Ectodermal cell (in vitro differentiated cells): Measurements from ENCODE around the gene MED12.
A peak's percentile ranks its signal among the peaks of the same experiment; 100 is the strongest.

Experiments used
- H3K27ac ChIP-seq: 2 replicates; pipeline ENCODE4 v1.7.0; 2013; ENCODE audit warnings: mild to moderate bottlenecking, low read depth, low read length; ENCODE audit not compliant: insufficient read depth, poor library complexity, severe bottlenecking
- H3K27me3 ChIP-seq: 2 replicates; pipeline ENCODE4 v1.7.0; 2013; ENCODE audit warnings: mild to moderate bottlenecking, low read length; ENCODE audit not compliant: insufficient read depth, control insufficient read depth, poor library complexity, severe bottlenecking
- H3K36me3 ChIP-seq: one replicate; pipeline ENCODE4 v1.7.0; 2013; ENCODE audit warnings: low read length; ENCODE audit not compliant: control insufficient read depth, insufficient read depth
- H3K4me1 ChIP-seq: one replicate; pipeline ENCODE4 v1.7.0; 2013; ENCODE audit warnings: low read length; ENCODE audit not compliant: control insufficient read depth, insufficient read depth
- H3K4me3 ChIP-seq: 2 replicates; pipeline ENCODE4 v1.7.0; 2013; ENCODE audit warnings: low read depth, low read length, control low read depth; ENCODE audit not compliant: insufficient read depth
- H3K9me3 ChIP-seq: 2 replicates; pipeline ENCODE4 v1.7.0; 2013; ENCODE audit warnings: mild to moderate bottlenecking, low read length, moderate library complexity; ENCODE audit not compliant: control insufficient read depth
- WGBS, 2 experiments: methylation state at CpG; one replicate each; pipeline ENCODE4 v1.1.7; 2013; ENCODE audit warnings: missing lambda C conversion rate in 2 of 2; 5-methylcytosine and 5-hydroxymethylcytosine counted together

Gene MED12

DNA sequence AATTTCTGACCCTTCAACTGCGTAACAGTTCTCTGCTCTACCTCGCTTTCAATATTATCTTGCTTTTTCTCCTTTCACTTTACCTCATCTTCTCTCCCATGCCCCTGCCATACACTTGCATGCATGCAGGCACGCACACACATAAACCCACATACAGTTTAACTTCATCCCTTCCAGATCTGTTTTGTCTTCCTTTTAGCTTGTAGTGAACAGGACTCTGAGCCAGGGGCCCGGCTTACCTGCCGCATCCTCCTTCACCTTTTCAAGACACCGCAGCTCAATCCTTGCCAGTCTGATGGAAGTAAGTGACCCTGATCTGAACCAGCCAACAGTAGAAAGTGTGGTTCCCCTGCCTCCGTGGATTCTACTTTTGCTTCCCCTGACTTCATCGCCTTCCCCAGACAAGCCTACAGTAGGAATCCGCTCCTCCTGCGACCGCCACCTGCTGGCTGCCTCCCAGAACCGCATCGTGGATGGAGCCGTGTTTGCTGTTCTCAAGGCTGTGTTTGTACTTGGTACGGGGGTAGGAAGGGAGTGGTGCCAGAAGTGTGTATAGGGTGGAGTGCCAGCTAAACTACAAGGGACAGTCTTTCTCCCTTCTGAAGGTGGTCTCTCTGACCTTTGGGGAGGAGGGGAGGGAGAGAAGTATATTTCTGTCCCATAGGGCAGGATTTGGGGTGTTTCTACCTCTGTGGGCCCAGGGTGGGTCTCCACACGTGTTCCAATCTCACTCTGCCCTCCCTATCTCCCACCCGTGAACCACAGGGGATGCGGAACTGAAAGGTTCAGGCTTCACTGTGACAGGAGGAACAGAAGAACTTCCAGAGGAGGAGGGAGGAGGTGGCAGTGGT is 10.7 kb downstream of the MED12 start:
- H3K36me3 ChIP-seq = peaks cover 19% of the 10 kb centered on the region
- H3K4me1 ChIP-seq = no peaks in the 10 kb centered on the region
- no peak overlapping the region for H3K4me3 ChIP-seq
- no peak overlapping the region for H3K27ac ChIP-seq
- H3K9me3 ChIP-seq = no peaks in the 10 kb centered on the region
- H3K27me3 ChIP-seq = no peaks in the 10 kb centered on the region
- WGBS, 2 experiments = 50 to 52% methylated on average over 18 of the region's 18 CpGs

DNA sequence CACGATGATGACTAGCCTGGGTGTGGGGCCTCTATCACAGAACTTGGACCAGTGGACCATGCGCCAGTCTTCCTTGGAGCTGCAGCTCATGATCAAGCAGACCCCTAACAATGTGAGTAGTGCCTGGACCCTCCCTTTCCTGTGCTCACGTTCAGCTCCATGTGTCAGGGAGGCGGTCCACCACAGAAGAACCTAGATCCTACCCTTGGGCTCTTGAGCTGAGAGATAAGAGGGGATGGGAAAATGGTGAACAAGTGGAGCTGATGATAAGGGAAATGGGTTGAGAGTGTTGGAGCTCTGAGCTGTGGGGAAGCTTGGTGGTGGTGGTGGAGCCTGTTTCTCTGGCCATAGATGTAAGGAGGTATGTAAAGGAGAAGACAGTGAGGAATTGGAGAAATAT is 13.1 kb downstream of the MED12 start:
- no peaks in the 10 kb centered on the region for H3K4me1 ChIP-seq
- WGBS, 2 experiments = 95 to 96% methylated on average over 4 of the region's 4 CpGs
- H3K27me3 ChIP-seq = no peaks in the 10 kb centered on the region
- H3K9me3 ChIP-seq = no peaks in the 10 kb centered on the region
- no peak overlapping the region for H3K27ac ChIP-seq
- peaks cover 8% of the 10 kb centered on the region for H3K36me3 ChIP-seq
- H3K4me3 ChIP-seq = no peak overlapping the region

DNA sequence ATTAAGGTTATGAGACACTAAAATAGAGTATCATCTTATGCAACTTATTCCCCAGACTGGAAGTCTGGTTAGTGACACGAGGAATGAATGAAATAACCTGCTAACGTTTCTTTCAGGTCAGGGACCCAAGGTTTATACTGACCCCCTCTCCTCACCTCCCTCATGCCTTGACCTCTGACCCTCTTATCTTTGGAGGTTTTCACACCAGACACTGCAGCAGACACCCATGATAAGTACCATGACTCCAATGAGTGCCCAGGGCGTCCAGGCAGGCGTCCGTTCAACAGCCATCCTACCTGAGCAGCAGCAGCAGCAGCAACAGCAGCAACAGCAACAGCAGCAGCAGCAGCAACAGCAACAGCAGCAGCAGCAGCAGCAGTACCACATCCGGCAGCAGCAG is 22.0 kb downstream of the MED12 start:
- Histone ChIP-seq H3K27me3 (no peaks in the 10 kb centered on the region), H3K4me3 (no peak overlapping the region), H3K4me1 (no peaks in the 10 kb centered on the region), H3K36me3 (peaks cover 9% of the 10 kb centered on the region), H3K27ac (no peak overlapping the region), H3K9me3 (no peaks in the 10 kb centered on the region)
- WGBS, 2 experiments = 89 to 95% methylated on average over 6 of the region's 6 CpGs

DNA sequence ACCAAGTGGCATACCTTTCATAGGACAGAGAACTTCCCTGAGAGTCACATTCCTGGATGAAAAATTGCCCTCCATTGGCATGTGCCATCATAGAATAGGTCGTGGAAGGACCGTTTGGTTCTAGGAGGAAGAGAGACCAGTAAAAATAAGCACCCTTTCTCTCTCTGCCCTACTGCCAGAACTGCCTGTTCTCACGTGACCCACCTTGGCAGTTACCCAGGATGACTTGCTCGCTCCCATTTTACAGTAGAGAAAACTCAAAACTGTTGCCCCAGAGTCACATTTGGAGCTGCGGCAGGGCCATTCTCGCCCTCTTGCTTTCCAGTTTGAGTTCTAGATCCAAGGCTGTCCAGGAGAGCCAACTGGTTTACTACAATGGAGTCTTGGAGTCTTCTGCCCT is 25.1 kb downstream of the MED12 start:
- Histone ChIP-seq H3K4me1 (peaks cover 5% of the 10 kb centered on the region), H3K4me3 (no peak overlapping the region), H3K36me3 (no peaks in the 10 kb centered on the region), H3K27ac (no peak overlapping the region), H3K27me3 (no peaks in the 10 kb centered on the region), H3K9me3 (no peaks in the 10 kb centered on the region)
- WGBS, 2 experiments = 93 to 98% methylated on average over 6 of the region's 6 CpGs

DNA sequence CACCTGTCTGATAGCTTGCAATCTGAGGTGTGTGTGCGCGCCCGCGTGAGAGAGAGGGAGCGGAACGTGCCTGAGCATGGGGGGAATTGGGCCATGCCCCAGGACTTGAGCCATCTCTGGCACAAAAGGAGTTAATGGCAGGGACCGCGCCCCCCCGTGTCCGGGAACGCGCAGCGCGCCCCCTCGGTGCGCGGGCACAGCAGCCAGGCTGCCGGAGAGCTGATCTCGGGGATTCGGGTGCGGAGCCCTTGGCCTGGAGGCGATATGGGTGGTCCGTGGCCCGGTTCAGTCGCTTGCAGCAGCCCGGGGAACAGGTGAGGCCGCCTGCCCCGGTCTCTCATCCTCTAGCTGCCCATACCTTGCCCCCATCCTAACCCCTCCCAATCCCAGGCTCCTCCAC is 26.3 kb downstream of the MED12 start, which contains the start of gene NLGN3:
Gene NLGN3, plus strand, starts transcription at position 191 of the 400 bp plus-strand sequence. CDS start 2,909 bp downstream, outside the sequence.
- no peak within 1 kb of the TSS for H3K27ac ChIP-seq

DNA sequence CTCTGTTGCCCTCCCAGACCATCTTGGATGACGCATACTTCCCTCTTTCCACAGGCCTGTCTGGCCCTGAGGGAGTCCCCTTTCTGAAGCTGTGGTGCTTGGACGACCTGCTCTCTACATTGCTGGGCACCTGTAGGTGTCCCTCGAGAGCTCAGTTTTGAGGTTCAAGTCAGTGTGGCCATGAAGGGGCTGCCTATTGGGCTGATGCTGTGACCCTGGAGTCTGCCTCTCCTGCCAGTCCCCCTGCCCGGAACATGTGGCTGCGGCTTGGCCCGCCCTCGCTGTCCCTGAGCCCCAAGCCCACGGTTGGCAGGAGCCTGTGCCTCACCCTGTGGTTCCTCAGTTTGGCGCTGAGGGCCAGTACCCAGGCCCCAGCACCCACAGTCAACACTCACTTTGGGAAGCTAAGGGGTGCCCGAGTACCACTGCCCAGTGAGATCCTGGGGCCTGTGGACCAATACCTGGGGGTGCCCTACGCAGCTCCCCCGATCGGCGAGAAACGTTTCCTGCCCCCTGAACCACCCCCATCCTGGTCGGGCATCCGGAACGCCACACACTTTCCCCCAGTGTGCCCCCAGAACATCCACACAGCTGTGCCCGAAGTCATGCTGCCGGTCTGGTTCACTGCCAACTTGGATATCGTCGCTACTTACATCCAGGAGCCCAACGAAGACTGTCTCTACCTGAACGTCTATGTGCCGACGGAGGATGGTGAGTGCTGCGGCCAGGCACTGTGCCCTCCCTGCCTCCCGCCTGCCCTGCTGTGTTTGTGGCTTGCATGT is 29.3 kb downstream of the MED12 start:
- Histone ChIP-seq H3K4me3 (no peak overlapping the region), H3K36me3 (no peaks in the 10 kb centered on the region), H3K27me3 (no peaks in the 10 kb centered on the region), H3K4me1 (peaks cover 5% of the 10 kb centered on the region), H3K27ac (no peak overlapping the region), H3K9me3 (no peaks in the 10 kb centered on the region)
- WGBS, 2 experiments = 90 to 93% methylated on average over 28 of the region's 28 CpGs

More for the DNA sequence above, 26.3 kb downstream of the MED12 start, which contains the start of gene NLGN3:
- Histone ChIP-seq H3K36me3 (no peaks in the 10 kb centered on the region), H3K9me3 (no peaks in the 10 kb centered on the region), H3K4me3 (peak within 1 kb of the TSS; percentile 51), H3K27me3 (no peaks in the 10 kb centered on the region), H3K4me1 (peaks cover 5% of the 10 kb centered on the region)
- 1 to 2% methylated on average over 28 of the region's 28 CpGs for whole genome bisulfite sequencing, 2 experiments

DNA sequence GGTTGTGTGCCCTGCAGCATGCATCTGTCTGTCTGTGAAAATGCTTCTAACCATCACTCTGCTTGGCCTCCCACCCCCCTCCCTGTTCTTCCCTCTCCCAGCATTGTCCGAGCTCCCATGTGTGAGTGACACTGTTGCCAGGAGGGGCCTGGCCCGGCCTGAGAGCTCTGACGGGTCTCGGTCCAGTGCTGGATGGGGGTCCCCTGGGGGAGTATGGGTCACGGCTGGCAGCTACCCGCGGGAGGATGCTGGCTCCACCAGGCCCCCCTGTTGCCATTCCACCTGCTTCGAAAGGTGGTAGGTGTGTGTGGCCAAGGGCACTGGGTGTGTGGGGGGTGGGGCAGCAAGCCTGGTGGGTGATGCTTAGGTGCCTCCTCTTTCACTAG is 29.9 kb downstream of the MED12 start:
- Histone ChIP-seq H3K9me3 (no peaks in the 10 kb centered on the region), H3K4me3 (no peak overlapping the region), H3K27ac (no peak overlapping the region), H3K27me3 (no peaks in the 10 kb centered on the region), H3K4me1 (peaks cover 5% of the 10 kb centered on the region), H3K36me3 (no peaks in the 10 kb centered on the region)
- 83 to 91% methylated on average over 8 of the region's 8 CpGs for WGBS, 2 experiments

DNA sequence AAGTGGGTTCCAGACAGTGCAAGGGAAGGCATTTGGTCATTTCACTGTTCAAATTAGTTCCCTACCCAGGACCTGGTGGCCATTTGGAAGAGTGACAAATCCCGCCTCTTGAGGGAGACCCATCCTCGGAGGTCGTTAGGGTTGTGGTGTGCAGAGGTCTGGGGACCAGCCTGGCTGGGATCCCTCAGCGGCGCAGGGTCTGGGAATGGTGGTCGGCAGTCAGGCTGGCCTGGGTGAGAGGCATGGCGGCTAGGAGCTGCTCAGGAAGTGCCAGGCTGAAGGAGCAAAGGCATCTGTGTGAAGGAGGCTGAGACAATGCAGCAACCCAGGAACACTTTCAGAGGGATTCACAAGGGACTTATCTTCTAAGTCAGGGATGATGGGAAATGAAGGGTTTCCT is 33.0 kb downstream of the MED12 start:
- Histone ChIP-seq H3K27ac (no peak overlapping the region), H3K4me1 (peaks cover 5% of the 10 kb centered on the region), H3K36me3 (no peaks in the 10 kb centered on the region), H3K4me3 (no peak overlapping the region), H3K27me3 (no peaks in the 10 kb centered on the region), H3K9me3 (no peaks in the 10 kb centered on the region)
- WGBS, 2 experiments = 89 to 92% methylated on average over 7 of the region's 7 CpGs

DNA sequence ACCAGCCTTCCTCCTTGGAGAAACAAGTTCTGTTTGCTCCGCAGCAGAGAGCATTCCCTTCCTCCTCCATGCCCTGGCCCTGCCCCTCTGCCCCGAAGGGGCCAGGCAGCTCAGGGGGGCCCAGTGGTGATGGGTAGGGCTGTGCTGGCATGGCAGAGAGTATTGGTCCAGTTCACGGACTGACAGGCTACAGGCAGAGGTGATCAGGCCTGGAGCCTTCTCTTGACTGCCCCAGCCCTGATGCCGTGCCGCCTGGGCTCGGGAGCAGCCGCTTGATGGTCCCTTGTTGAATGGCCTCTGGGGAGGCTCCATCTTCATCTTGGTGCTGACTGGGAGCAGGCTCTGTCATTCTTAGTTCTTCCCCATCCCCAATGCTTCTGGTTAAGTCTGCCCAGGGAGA is 35.8 kb downstream of the MED12 start:
- H3K9me3 ChIP-seq = no peaks in the 10 kb centered on the region
- no peaks in the 10 kb centered on the region for H3K27me3 ChIP-seq
- no peak overlapping the region for H3K4me3 ChIP-seq
- H3K4me1 ChIP-seq = no peaks in the 10 kb centered on the region
- no peaks in the 10 kb centered on the region for H3K36me3 ChIP-seq
- WGBS, 2 experiments = 78 to 82% methylated on average over 7 of the region's 7 CpGs
- H3K27ac ChIP-seq = no peak overlapping the region

DNA sequence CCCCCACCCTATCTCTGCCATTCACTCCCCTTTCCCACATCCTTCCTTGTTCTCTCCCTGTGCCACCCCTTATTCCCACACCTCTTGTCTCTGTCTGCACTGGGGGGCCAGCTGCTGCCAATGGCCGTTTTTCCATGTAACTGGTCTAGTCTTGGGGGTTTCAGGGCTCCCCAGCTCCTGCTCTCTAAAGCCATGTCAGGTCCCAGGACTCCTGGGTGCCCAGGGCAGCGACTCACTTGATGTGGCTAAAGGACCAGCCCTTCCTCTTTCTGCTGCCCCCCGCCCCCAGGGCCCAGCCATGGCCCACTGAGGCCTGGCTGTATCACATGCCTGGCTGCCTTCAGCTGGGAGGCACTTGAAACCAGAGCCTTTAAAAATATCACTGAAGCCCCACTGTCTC is 36.2 kb downstream of the MED12 start:
- H3K27ac ChIP-seq = no peak overlapping the region
- no peaks in the 10 kb centered on the region for H3K36me3 ChIP-seq
- 82 to 87% methylated on average over 3 of the region's 3 CpGs for WGBS, 2 experiments
- no peaks in the 10 kb centered on the region for H3K27me3 ChIP-seq
- H3K4me1 ChIP-seq = no peaks in the 10 kb centered on the region
- no peaks in the 10 kb centered on the region for H3K9me3 ChIP-seq
- no peak overlapping the region for H3K4me3 ChIP-seq
